ENCODE measurements around the gene ALG2.
"Not testable (repeated sequence)": the region's sequence is repeated elsewhere in the genome, so short reads cannot be mapped to it uniquely, and the experiment has no call there.

ALG2 gene

DNA sequence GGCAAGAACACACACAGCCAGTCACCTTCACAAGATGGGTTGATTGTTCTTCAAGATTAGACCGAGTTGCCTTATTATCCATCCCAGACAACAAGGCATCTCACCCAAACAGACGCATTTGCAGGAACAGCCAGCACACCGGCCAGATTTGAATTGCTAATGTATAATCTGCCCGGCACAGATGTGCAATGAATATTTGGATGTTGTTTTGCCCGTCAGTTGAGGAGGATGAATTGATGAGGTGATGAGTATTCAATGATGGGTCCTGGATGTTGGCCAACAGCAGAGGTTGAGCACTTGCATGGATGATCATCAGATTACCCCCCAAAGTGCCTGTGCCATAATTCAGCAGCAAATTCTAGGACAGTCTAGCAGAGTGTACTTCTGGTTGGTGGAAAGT is 20.1 kb downstream of the ALG2 start:
- TF ChIP-seq POLR2A (IDR thresholded peaks at IDR 0.05; ENCODE audit: low read depth, low read length) = no peak
- TF ChIP-seq POLR2AphosphoS5 (IDR thresholded peaks at IDR 0.05; ENCODE audit: low read depth, low read length) = no peak
- no peak for TF ChIP-seq PAX5 (IDR thresholded peaks at IDR 0.05; ENCODE audit: insufficient read depth, low read length, severe bottlenecking)
- TF ChIP-seq SPI1 (IDR thresholded peaks at IDR 0.05; ENCODE audit: low read depth, low read length) = no peak
- no peak for TF ChIP-seq TAF1 (IDR thresholded peaks at IDR 0.05; ENCODE audit: low read depth, low read length)
- no peak for TF ChIP-seq POU2F2 (IDR thresholded peaks at IDR 0.05; ENCODE audit: low read depth, low read length)
- DNase-seq (ENCODE audit: insufficient read length, low spot score) (no peak), FAIRE-seq (no peak)

DNA sequence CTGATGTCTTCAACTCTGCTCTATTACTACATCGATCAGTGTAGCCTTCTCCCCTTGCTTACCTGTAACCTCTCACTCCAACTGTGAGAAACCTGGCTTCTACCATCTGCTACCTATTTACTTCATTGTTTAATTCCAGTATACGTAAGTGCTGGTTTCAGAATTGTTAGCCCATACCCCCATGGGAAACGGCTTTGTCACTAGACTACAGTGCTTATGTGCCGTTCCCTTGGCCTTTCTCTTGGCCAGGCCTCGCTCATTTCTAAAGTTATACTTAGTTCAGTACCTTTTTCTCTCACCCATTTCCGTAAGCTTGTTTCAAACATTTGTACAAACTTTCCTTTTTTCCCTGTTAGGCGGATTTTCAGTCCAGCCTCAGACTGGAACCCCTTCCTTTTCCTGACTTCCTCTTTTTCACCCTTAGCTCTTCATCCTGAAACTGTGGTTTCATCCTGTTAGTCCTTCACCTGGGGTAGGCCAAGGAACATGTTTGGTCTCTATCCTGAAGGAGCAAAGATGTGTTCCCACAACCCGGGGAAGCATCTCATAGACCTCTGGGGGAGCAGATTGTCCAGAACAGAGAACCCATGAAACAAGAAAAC is 21.7 kb downstream of the ALG2 start:
- FAIRE-seq (no peak), DNase-seq (ENCODE audit: insufficient read length, low spot score) (no peak)
- TF ChIP-seq POU2F2 (IDR thresholded peaks at IDR 0.05; ENCODE audit: low read depth, low read length) = no peak
- TF ChIP-seq SPI1 (IDR thresholded peaks at IDR 0.05; ENCODE audit: low read depth, low read length) = peak; percentile 87
- no peak for TF ChIP-seq POLR2AphosphoS5 (IDR thresholded peaks at IDR 0.05; ENCODE audit: low read depth, low read length)

DNA sequence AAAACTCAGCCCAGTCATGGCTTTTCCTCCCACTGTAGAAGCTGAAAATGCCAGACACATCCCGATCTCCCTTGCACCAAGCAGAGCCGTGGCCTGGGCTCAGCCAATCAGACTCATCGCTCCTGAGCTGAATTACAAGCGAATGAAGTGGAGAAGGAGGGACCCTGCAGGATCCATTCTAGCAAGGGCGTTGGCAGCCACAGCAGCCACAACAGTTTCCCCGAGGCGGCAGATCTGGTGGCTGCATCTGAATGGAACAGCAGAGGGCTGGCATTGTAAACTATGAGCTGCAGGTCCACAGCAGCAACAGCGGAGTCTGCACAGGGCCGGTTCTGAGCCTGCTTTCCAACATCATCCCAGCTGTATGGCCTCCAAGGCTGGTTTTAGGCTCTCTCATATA is 23.8 kb downstream of the ALG2 start:
- TF ChIP-seq TAF1 (IDR thresholded peaks at IDR 0.05; ENCODE audit: low read depth, low read length) (no peak), POLR2AphosphoS5 (IDR thresholded peaks at IDR 0.05; ENCODE audit: low read depth, low read length) (no peak), POU2F2 (IDR thresholded peaks at IDR 0.05; ENCODE audit: low read depth, low read length) (no peak), PAX5 (IDR thresholded peaks at IDR 0.05; ENCODE audit: insufficient read depth, low read length, severe bottlenecking) (no peak), SPI1 (IDR thresholded peaks at IDR 0.05; ENCODE audit: low read depth, low read length) (no peak), POLR2A (IDR thresholded peaks at IDR 0.05; ENCODE audit: low read depth, low read length) (no peak)
- DNase-seq (ENCODE audit: insufficient read length, low spot score) (no peak), FAIRE-seq (no peak)

DNA sequence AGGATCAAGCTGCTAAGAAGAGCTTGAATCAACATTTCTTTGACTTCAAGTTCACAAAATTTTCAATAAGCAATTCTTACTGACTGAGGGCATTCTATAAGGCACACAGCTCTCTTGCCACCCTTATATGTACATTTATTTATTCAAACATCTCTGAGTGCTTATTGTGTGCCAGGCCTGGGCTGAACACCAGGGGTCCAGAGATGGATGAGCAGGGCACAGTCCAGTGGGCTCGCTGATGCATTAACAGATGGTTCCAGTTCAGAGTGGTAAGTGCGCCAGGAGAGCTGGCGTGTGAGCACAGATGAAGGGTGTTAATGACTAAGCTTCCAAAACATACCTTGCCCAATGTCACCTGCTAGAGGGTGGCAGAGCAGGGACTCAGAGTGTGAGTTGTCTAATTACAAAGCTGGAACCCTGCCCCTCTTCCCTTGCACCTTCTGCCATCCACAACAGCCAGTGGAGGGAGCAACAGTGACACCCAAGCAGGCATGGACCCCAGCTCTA is 24.6 kb downstream of the ALG2 start:
- FAIRE-seq (no peak), DNase-seq (ENCODE audit: insufficient read length, low spot score) (no peak)
- TF ChIP-seq SPI1 (IDR thresholded peaks at IDR 0.05; ENCODE audit: low read depth, low read length) = no peak
- TF ChIP-seq POU2F2 (IDR thresholded peaks at IDR 0.05; ENCODE audit: low read depth, low read length) = no peak
- no peak for TF ChIP-seq POLR2A (IDR thresholded peaks at IDR 0.05; ENCODE audit: low read depth, low read length)
- TF ChIP-seq POLR2AphosphoS5 (IDR thresholded peaks at IDR 0.05; ENCODE audit: low read depth, low read length) = no peak
- no peak for TF ChIP-seq PAX5 (IDR thresholded peaks at IDR 0.05; ENCODE audit: insufficient read depth, low read length, severe bottlenecking)
- TF ChIP-seq TAF1 (IDR thresholded peaks at IDR 0.05; ENCODE audit: low read depth, low read length) = no peak

DNA sequence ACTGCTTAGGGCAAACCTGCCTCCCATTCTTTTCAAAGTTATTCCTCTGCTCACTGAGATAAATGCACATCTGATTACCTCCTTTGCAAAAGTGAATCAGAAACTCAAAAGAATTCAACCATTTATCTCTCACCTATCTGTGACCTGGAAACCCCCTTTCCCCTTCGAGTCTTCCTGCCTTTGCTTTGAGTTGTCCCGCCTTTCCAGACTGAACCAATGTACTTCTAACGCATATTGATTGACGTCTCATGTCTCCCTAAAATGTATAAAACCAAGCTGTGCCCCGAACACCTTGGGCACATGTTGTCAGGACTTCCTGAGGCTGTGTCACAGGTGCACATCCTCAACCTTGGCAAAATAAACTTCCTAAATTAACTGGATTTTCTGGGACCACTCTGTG is 25.3 kb downstream of the ALG2 start:
- DNase-seq (ENCODE audit: insufficient read length, low spot score) = not testable (repeated sequence)
- FAIRE-seq = peak; percentile 31

DNA sequence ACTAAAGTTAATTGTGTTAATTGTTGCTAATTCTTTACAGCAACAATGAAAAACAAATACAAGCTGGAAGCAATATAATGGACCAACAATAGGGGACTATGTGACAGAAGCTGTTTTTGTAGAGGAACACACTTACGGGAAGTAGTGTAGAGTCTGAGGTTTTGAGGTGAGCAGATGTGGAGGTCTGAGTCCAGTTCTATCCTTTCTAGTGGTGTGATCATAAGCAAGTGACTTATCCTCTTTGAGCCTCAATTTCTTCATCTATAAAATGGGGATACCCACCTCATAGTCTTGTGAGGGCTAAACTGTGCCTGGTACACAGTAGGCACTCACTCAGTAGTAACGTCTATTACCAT is 28.3 kb downstream of the ALG2 start:
- FAIRE-seq = no peak
- no peak for TF ChIP-seq TAF1 (IDR thresholded peaks at IDR 0.05; ENCODE audit: low read depth, low read length)
- no peak for TF ChIP-seq PAX5 (IDR thresholded peaks at IDR 0.05; ENCODE audit: insufficient read depth, low read length, severe bottlenecking)
- no peak for TF ChIP-seq POLR2AphosphoS5 (IDR thresholded peaks at IDR 0.05; ENCODE audit: low read depth, low read length)
- TF ChIP-seq POU2F2 (IDR thresholded peaks at IDR 0.05; ENCODE audit: low read depth, low read length) = no peak
- TF ChIP-seq POLR2A (IDR thresholded peaks at IDR 0.05; ENCODE audit: low read depth, low read length) = no peak
- no peak for TF ChIP-seq SPI1 (IDR thresholded peaks at IDR 0.05; ENCODE audit: low read depth, low read length)
- DNase-seq (ENCODE audit: insufficient read length, low spot score) = no peak

DNA sequence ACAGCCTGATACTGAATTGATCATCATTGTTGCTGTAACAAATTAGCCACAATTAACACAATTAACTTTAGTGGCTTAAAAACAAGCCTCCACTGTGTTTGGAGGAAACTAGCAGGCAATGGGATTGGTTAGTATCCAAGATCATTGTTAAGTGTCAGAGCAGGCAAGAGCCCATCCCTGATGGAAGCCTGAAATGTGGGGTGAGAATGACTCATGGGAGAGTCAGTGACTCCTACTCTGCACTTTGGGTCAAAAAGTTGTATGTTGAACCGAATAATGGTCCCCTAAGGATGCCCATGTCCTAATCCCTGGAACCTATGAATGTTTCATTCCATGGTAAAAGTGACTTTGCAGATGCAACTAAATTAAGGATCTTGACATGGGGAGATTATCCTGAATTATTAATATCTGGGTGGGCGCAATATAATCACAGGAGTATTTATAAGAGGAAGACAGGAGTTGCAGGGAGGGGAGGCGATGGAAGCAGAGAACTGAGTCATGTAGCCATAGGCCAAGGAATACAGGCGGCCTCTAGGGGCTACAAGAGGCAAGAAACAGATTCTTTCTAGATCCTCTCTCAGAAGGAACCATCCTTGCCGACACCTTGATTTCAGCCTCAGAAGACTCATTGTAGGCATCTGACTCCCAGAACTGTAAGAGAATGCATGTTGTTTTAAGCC is 28.8 kb downstream of the ALG2 start:
- TF ChIP-seq PAX5 (IDR thresholded peaks at IDR 0.05; ENCODE audit: insufficient read depth, low read length, severe bottlenecking) (no peak), TAF1 (IDR thresholded peaks at IDR 0.05; ENCODE audit: low read depth, low read length) (no peak), POLR2AphosphoS5 (IDR thresholded peaks at IDR 0.05; ENCODE audit: low read depth, low read length) (no peak), SPI1 (IDR thresholded peaks at IDR 0.05; ENCODE audit: low read depth, low read length) (no peak), POU2F2 (IDR thresholded peaks at IDR 0.05; ENCODE audit: low read depth, low read length) (no peak), POLR2A (IDR thresholded peaks at IDR 0.05; ENCODE audit: low read depth, low read length) (no peak)
- no peak for FAIRE-seq
- DNase-seq (ENCODE audit: insufficient read length, low spot score) = no peak

DNA sequence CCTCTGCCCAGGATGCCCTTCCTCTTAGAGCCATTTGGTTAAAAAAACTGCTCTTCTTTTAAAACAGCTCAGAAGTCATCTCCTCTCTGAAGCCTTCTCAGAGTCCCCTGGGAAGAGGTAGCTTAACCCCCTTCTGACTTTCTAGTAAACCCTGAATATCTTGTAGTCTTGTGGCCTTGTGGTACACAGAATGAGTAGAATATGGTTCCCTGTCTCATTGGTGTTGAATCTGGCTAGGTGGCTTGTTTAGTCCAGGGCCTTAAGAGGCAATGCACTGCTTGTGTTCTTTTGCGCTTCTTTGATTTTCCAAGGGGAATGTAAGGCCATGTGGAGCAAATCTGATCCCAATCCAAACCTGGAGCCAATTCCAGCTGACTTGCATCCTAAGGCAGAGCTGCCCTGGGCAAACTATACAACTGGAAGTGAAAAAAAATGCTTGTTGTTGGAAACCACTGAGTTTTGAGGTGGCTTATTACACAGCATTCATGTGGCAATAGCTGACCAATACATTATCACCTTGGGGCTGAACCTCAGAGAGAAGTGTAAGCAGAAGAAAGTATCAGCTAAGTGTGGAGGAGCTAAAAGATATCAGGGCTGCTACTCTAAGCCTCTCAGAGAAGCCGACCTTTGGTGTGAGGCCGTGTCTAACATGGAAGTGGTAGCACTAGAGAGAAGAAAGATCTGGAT is 31.0 kb downstream of the ALG2 start:
- TF ChIP-seq POU2F2 (IDR thresholded peaks at IDR 0.05; ENCODE audit: low read depth, low read length) = no peak
- no peak for TF ChIP-seq POLR2A (IDR thresholded peaks at IDR 0.05; ENCODE audit: low read depth, low read length)
- FAIRE-seq (no peak), DNase-seq (ENCODE audit: insufficient read length, low spot score) (no peak)

DNA sequence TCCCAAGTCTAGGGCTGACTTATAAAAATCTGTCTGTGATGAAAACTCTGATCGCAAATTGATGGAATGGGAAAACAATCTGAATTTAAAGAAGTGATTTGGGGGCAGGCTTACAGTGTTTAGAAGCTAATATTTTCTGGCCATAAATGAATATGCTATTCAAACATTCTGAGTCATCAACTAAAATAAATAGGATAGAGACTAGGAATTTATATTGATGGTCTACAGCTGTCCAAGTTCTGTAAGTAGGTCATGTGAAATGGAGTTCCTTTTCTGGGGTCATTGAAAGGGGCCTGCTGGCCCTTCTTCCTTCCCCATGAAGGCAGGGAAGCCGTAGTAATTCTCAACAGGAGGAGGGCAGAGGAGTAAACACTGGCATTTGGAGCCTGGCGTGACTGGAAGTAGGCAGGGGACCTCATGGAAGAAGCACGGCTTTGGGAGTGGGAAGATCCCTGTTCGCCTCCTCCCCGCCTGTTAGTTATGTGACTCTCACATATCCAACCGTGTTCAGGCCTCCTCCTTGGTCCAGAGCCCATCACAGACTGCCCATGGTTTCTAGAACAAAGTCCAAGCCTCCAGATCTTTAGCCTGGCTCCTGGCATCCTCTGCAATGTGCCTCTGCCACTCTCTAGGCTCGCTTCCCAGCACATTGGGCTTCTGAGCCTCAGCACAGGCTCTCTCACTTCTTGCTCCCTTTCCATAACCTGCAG is 31.7 kb downstream of the ALG2 start:
- DNase-seq (ENCODE audit: insufficient read length, low spot score) (no peak), FAIRE-seq (no peak)
- TF ChIP-seq POLR2AphosphoS5 (IDR thresholded peaks at IDR 0.05; ENCODE audit: low read depth, low read length) (no peak), TAF1 (IDR thresholded peaks at IDR 0.05; ENCODE audit: low read depth, low read length) (no peak), SPI1 (IDR thresholded peaks at IDR 0.05; ENCODE audit: low read depth, low read length) (no peak), POU2F2 (IDR thresholded peaks at IDR 0.05; ENCODE audit: low read depth, low read length) (no peak), PAX5 (IDR thresholded peaks at IDR 0.05; ENCODE audit: insufficient read depth, low read length, severe bottlenecking) (no peak), POLR2A (IDR thresholded peaks at IDR 0.05; ENCODE audit: low read depth, low read length) (no peak)
